Measurements from ENCODE around the gene BAIAP3. TPM values are rescaled to one million over a fixed set of nuclear protein-coding genes. Genes with fewer than 3 reads are reported as not detected.

Gene BAIAP3
- total RNA-seq, 1 donor from 2014 or later: 0.66 TPM

DNA sequence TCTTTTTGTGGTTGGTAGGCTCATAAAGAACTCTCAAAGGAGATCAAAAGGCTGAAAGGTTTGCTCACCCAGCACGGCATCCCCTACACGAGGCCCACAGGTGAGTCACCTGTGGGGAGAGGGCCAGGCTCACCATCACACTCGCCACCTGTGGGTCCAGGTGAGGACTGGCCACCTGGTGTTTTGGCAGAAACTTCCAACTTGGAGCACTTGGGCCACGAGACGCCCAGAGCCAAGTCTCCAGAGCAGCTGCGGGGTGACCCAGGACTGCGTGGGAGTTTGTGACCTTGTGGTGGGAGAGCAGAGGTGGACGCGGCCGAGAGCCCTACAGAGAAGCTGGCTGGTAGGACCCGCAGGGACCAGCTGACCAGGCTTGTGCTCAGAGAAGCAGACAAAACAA lies 29.4 kb downstream of the BAIAP3 start:
- intact Hi-C loops (cut with micrococcal nuclease): no loop called here

DNA sequence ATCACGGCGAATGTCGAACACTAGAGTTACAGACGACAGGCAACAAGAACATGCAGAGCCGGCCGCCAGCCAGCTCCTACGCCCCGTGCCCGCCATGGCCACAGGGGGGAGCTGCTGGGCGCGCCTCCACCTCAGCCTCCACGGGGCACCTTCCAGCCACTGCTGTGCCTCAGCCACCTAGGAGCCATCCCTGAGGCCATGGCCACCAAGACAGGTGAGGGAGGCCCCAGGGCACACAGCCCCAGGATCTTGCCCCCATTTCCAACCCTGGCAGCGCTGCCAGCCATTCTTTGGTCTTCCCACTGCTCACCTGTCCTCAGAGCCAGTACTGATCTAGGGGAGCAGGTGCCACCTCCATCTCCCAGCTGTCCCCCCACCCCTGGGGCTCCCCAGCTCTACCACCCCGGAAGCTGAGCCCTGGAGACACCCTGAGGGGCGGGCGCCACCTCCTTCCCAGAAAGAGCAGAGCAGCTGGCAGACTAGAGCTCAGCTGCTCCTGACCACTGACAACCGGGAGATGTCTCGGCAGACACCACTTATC lies 30.1 kb downstream of the BAIAP3 start:
- intact Hi-C loops (cut with micrococcal nuclease): no loop called here

GRCh38 chr16:1364510-1364909 lies 31.1 kb downstream of the BAIAP3 start:
- intact Hi-C loops (cut with micrococcal nuclease): no loop called here

DNA sequence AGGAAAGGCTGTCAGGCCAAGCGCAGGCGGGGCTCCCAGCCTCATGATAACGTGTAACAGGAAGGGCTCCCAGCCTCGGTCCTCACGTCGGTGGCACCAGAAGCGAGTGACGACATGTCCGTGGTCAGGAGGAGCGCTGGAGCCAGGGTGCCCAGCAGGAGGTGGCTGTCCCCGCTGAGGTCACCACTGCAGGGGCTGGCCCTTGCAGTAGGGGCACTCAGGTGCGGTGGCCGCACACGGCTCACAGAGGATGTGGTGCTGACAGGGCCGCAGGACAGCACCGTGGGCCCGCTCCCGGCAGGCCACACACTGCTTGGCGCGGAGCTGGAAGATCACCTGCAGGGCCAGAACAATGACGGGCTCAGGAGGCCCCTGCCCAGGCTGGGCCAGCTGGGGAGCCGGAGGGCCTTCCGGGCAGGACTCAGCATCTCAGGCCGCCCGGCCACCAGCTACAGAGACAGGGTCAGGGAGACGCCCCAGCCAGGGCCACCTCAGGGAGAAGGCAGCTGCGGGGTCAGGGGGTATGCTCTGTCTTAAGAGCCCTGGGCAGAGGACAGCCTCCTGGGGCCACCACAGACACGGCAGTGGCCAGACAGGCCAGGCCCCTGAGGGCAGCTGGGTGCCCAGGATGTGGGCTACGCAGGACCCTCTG lies 32.7 kb downstream of the BAIAP3 start:
- intact Hi-C loops (cut with micrococcal nuclease): no loop called here

DNA sequence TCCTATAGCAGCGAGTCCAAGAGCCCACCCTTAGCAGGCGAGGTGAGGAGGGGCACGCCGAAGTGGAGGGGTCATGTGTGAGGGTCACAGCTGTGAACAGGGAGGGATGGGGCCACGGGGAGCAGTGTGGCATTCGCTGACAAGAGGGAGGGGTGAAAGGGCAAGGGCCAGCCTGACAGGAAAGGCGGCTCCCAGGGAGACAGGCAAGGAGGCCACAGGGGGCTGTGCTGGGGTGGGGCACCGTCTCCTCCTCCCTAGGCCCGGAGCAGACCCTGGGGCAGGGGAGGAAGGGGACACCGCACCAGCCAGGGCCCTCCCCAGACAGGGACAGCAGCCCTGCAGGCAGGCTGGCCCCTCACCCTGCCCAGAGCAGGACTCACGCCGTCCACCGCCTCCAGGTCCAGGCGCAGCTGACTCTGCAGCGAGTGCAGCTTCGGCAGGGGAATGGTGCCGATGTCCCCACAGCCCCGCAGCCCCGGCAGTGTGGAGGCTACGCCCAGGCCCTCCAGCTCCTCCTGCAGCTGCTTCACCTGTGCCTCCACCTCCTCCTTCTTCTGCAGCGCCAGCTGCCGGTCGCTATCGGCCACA lies 33.4 kb downstream of the BAIAP3 start:
- intact Hi-C loops (cut with micrococcal nuclease): no loop called here

GRCh38 chr16:1367486-1368174 lies 34.2 kb downstream of the BAIAP3 start:
- intact Hi-C loops (cut with micrococcal nuclease): no loop called here

DNA sequence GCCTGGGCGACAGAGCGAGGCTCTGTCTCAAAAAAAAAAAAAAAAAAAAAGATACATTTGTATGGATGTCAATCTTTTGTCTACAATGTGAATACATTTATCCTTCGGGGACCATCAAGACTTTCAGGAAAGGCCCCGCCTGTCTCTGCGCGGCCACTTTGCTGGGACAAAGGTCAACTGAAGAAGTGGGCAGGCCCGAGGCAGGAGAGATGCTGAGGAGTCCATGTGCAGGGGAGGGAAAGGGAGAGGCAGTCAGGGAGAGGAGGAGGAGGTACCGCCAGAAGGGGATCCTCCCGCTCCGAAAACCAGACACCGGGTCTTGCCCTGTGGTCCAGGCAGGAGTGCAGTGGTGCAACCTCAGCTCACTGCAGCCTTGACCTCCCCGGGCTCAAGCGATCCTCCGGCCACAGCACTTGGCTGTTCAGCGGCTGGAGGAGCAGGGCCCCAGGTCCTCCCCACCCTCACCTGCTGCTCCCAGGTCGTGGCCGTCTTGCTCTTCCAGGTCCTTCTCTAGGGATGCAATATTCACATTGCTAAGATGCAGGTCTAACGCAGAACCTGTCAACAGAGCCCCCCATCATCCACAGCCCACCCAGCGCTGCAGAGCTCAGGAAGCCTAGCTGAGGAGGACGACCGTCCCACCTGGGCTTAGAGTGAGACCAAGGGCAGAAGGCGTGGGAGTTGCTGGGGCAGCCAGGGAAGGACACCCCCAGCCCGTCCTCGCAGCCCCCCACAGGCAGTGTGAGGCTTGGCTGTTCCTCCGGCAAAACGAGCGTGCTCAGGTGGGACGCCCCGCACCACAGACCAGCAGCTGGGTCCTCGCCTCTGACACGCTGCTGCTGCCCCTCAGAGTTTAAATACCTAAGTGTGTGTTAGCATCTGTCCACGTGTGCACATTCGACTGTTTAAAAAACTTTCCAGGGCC lies 37.9 kb downstream of the BAIAP3 start:
- intact Hi-C loops (cut with micrococcal nuclease): no loop called here

- intact Hi-C loops (cut with micrococcal nuclease): no loop called here
Observed at GRCh38 chr16:1372292-1372950, 39.0 kb downstream of the BAIAP3 start.

DNA sequence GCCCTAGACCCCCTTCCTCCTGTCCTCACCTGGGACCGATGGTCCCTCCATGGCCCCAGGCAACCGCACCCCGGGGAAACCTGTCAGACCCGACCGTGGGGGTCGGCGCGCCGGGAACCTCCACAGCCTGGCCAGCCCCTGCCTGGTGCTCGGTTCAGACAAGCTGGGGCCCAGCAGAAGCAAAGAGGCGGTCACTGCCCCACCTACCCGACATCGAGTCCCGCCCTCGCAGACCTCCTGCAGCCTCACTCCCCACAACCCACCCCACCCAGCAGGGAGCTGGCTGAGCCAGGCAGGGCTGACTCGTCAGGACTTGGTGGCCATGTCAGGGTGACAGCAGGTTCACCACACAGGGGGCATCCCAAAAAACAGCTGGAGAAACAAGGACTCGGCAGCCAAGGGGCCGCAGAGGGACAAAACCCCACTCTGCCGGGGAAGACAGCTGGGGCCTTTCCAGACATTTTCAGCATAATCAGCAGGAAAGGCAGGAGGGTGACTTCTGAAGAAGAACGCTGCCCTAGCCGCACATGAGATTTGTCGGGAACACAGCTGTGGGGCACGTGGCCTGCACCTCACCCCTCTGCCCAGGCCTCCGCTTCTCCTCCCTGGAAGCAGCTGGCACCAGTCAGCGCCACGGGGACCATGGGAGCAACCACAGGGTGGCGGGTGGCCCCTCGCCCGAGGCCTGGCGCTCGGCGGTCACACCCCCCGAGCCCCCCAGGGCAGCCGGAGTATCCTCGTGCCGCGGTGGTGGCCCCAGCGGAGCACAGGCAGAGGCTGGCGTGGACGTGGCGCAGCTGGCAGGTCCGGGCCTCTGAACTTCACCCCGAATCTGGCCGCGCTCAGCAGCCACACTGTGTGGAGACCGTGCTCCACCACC lies 41.2 kb downstream of the BAIAP3 start:
- intact Hi-C loops (cut with micrococcal nuclease): no loop called here

DNA sequence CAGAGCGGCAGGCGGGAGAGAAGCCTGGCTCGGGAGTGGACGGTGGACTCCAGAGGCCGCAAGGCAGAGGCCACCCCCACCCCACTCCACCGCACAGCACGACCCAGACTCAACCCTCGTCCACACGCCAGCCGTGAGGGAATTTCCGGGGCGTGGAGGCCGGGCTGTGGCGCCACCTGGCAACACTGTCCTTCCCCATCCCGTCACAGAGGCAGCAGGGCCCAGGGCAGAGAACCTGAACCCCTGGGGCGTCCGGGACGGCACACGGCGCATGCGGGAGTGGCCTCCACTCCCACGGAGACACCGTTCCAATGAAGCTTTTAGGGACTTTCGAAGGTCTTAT lies 41.8 kb downstream of the BAIAP3 start:
- intact Hi-C loops (cut with micrococcal nuclease): no loop called here

GRCh38 chr16:1375741-1376410 lies 42.4 kb downstream of the BAIAP3 start:
- intact Hi-C loops (cut with micrococcal nuclease): no loop called here

GRCh38 chr16:1377406-1378010 lies 44.1 kb downstream of the BAIAP3 start:
- intact Hi-C loops (cut with micrococcal nuclease): loop anchor here (2.0 kb wide), 1 partner anchor 37 kb away; the partner anchor contains the start of gene UNKL

DNA sequence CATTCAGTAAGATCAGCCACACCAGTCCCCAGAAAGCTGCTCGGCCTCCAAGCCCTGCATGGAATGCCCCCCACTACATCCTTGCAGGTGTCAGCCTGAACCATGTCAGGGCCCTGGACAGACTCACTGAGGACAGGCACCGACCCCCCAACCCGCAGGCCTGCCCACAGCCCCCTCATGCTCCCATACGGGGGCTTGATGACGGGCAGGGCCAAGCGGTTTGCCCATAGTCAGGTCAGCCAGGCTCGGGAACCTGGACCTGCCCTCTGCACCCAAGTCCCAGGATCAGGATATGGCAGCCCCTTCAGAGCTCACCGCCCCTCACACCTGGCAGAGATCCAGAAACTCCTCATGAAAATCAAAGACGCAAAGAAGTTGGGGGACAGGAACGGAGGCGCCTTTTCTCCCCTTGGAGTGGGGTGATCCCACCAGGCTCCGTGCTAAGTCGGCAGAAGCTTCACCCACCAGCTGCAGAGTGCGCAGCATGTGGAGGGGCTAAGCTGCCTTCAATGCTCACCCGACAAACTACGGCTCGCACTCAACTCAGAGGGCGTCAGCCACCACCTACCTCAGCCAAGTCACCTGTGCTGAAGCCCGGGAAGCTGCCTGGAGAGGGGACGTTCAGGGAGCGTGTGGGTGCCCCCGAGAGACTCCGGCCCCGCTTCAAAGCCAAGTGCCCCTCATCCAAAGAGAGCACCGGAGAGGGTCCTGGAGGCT lies 44.8 kb downstream of the BAIAP3 start:
- intact Hi-C loops (cut with micrococcal nuclease): loop anchor here (2.0 kb wide), 1 partner anchor 37 kb away; the partner anchor contains the start of gene UNKL

GRCh38 chr16:1378804-1379303 lies 45.4 kb downstream of the BAIAP3 start:
- intact Hi-C loops (cut with micrococcal nuclease): loop anchor here (2.0 kb wide), 1 partner anchor 36 kb away; the partner anchor contains the start of gene UNKL

DNA sequence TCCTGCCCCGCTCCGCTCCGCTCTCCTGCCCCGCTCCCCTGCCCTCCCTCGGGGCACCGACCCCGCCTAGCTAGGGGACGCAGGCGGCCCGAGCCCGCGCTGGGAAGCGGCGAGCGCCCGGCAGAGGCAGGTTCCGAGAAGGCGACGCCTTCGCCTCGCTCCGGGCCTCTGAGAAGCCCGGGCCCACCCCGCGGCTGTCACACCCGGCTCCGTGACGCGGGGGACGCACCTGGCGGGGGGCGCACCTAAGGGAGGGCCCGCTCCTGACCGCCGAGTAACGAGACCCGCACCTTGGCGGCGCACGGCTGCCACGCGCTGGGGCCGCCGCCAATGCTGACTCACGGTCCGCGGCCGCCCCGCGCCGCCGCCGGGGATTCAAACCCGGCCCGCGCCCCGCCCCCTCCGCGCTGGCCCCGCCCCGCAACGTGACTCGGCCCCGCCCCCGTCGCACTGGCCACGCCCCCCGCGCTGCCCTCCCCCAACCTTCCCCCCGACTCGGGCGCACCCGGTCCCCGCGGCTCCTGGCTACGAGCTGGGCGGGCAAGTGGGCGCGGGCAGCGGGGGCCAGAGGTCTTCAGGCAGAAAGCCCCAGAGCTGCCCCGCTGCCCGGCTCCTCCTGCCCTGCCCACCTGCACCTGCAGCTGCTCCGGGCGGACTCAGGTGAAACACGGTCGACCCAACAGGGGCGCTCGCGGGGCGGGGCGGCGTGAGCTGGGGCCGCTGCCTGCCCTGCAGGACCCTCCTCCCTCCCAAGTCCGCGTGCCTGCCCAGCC lies 46.0 kb downstream of the BAIAP3 start:
- intact Hi-C loops (cut with micrococcal nuclease): loop anchor here (2.0 kb wide), 1 partner anchor 35 kb away; the partner anchor contains the start of gene UNKL

DNA sequence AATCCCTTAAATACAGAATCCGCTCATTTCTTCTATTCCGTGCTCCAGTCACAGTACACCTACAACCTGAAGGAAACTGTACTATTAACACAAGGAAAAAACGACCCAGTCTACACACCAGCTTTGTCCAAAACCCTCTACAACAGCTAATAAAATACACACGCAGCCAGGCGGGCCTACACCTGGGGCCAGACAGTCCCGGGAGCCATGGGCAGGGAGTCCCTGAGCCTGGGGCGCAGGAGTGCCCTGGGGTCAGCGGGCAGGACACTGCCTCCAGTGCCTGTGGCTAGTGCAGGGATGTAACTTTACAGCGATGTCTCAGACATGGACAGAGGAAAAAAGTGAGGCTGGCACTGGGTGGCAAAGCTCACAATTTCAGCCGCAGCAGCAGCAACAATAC lies 46.8 kb downstream of the BAIAP3 start:
- intact Hi-C loops (cut with micrococcal nuclease): no loop called here
